ENCODE data around the gene SNX32. TPM values are rescaled to one million over a fixed set of nuclear protein-coding genes. Genes with fewer than 3 reads are reported as not detected.

The SNX32 gene
- total and polyA plus RNA-seq, 2 donors (not counting 3 experiments of a cell fraction or from before 2014, with no cell fraction given): 0.19 TPM; not detected in 1

- no peak for TF ChIP-seq MAX (IDR thresholded peaks at IDR 0.05; ENCODE audit: insufficient read depth, insufficient read length)
- TF ChIP-seq POLR2AphosphoS5 (IDR thresholded peaks at IDR 0.05; ENCODE audit: insufficient read depth, low read depth, low read length): no peak
- no peak for TF ChIP-seq GATA2 (IDR thresholded peaks at IDR 0.05; ENCODE audit: insufficient read depth, insufficient read length, low read depth, low read length)
- TF ChIP-seq FOS (IDR thresholded peaks at IDR 0.05; ENCODE audit: borderline replicate concordance, insufficient read depth, low read length): no peak
- TF ChIP-seq POLR2A (IDR thresholded peaks at IDR 0.05; ENCODE audit: low read depth, low read length): no peak
- TF ChIP-seq JUN (IDR thresholded peaks at IDR 0.05; ENCODE audit: borderline replicate concordance, insufficient read depth, insufficient read length, low read depth): no peak
- no peak for TF ChIP-seq EZH2 (IDR thresholded peaks at IDR 0.05; ENCODE audit: borderline replicate concordance, low read depth, low read length, severe bottlenecking)
- TF ChIP-seq CTCF (IDR thresholded peaks at IDR 0.05; ENCODE audit: extremely low read depth in 1 of 2, insufficient read depth in 1 of 2, low read depth in 1 of 2, low read length in 2 of 2): no peak
- no peak for TF ChIP-seq MYC (IDR thresholded peaks at IDR 0.05; ENCODE audit: low read depth, low read length)
- peaks cover 9% of the 10 kb centered on the region for H4K20me1 ChIP-seq (replicated peaks; ENCODE audit: control insufficient read depth, extremely low read depth, insufficient read depth, low read length)
- no peaks in the 10 kb centered on the region for H3K9me3 ChIP-seq (replicated peaks; ENCODE audit: control insufficient read depth, insufficient read depth, low read length)
- H3K4me1 ChIP-seq (ENCODE audit: control insufficient read depth, extremely low read depth, insufficient read depth, low read length): peaks cover 21% of the 10 kb centered on the region
- H3K36me3 ChIP-seq (ENCODE audit: control insufficient read depth in 2 of 2, extremely low read depth in 1 of 2, insufficient read depth in 2 of 2, low read length in 2 of 2): peaks cover 36 to 44% of the 10 kb centered on the region in 2 experiments
- BruUV-seq (replicated peaks): no TSS peak
- CTCF ChIA-PET: no interaction called here
- H3K9ac ChIP-seq (replicated peaks; ENCODE audit: extremely low read depth, insufficient read depth, low read length): no peak overlapping the region
- no peaks in the 10 kb centered on the region for H3K27me3 ChIP-seq (ENCODE audit: control insufficient read depth in 2 of 2, insufficient read depth in 2 of 2, low read length in 2 of 2)
- no peak for FAIRE-seq
- intact Hi-C loops (cut with micrococcal nuclease) (no loop called here), dilution Hi-C loops (cut with MboI; ENCODE audit: extremely low pct_ligation_motif_present, low sequenced_read_pairs) (no loop called here)
- POLR2A ChIA-PET: no interaction called here
- no peaks in the 10 kb centered on the region for H3K9me1 ChIP-seq (replicated peaks; ENCODE audit: control insufficient read depth, extremely low read depth, insufficient read depth, low read length)
- H3K27ac ChIP-seq (ENCODE audit: insufficient read depth, low read depth, low read length): no peak overlapping the region
- no peak overlapping the region for H3K4me3 ChIP-seq (replicated peaks in 1 of 3; ENCODE audit: insufficient read depth in 1 of 3, low read depth in 1 of 3, low read length in 3 of 3)
- no peak for DNase-seq (ENCODE audit: low read depth, low spot score)
- no peak overlapping the region for H3K4me2 ChIP-seq (ENCODE audit: insufficient read depth, low read length)
- no peak overlapping the region for H2AFZ ChIP-seq (ENCODE audit: low read depth, low read length)
- peaks cover 49% of the 10 kb centered on the region for H3K79me2 ChIP-seq (ENCODE audit: control insufficient read depth, insufficient read depth, low read length)
Observed at GRCh38 chr11:65854161-65854592, 20.4 kb downstream of the SNX32 start.

Measured in endothelial cell of umbilical vein (primary cell).